IMR-90 (cell line): Measurements from ENCODE around the gene MAGEA6. TPM values are rescaled to one million over a fixed set of nuclear protein-coding genes. Genes with fewer than 3 reads are reported as not detected.

Source experiments
- ATAC-seq: fragments of 200-7000 bp; cut with Tn5 transposase; 2 replicates; pipeline ENCODE4 v1.9.1; 2020; ENCODE audit warnings: low read depth, mild to moderate bottlenecking, moderate library complexity
- BruUV-seq: library from RNA; stranded (reverse); fragments of 400-500 nt; replicated peaks from 2 replicates; lab custom pipeline; 2021; lab: Mats Ljungman, UMichigan
- CTCF ChIA-PET: fragments of 300-600 bp; formaldehyde crosslinking; extraction: SDS; loops from one replicate; lab custom pipeline; 2021; ENCODE audit warnings: antibody characterized with exemption; lab: Yijun Ruan, JAX
- POLR2A ChIA-PET: fragments of 300-600 bp; sonication (Branson Sonifier 250); formaldehyde crosslinking; loops from one replicate; lab custom pipeline; 2022; ENCODE audit warnings: antibody characterized with exemption; ENCODE audit not compliant: unreplicated experiment; lab: Charles Lee
- DNase-seq: peaks from one replicate; pipeline ENCODE4 v3.0.0; 2013
- H2AFZ ChIP-seq: replicated peaks from 2 replicates; pipeline ENCODE3; 2013; ENCODE audit warnings: low read length, mild to moderate bottlenecking; ENCODE audit not compliant: poor library complexity
- H2AK5ac ChIP-seq: 2 replicates; pipeline ENCODE4 v1.6.1; 2013; ENCODE audit warnings: low read depth, low read length, inconsistent platforms
- H2AK9ac ChIP-seq: replicated peaks from 2 replicates; pipeline ENCODE3; 2013; ENCODE audit warnings: mild to moderate bottlenecking, low read depth, low read length, moderate library complexity; ENCODE audit not compliant: poor library complexity
- H2BK120ac ChIP-seq: 2 replicates; pipeline ENCODE4 v1.6.1; 2013; ENCODE audit warnings: low read depth, low read length, inconsistent platforms
- H2BK15ac ChIP-seq: 3 replicates; pipeline ENCODE4 v1.6.1; 2013; ENCODE audit warnings: low read depth, low read length, inconsistent platforms
- H2BK20ac ChIP-seq: 2 replicates; pipeline ENCODE4 v1.6.1; 2013; ENCODE audit warnings: low read depth, mild to moderate bottlenecking, inconsistent platforms, low read length, moderate library complexity
- H2BK5ac ChIP-seq: 2 replicates; pipeline ENCODE4 v1.6.1; 2013; ENCODE audit warnings: mild to moderate bottlenecking, low read depth, low read length, inconsistent platforms; ENCODE audit not compliant: poor library complexity, severe bottlenecking
- H3K14ac ChIP-seq: replicated peaks from 2 replicates; pipeline ENCODE4 v1.6.1; 2013; ENCODE audit warnings: low read depth, low read length, inconsistent platforms
- H3K18ac ChIP-seq: 2 replicates; pipeline ENCODE4 v1.6.1; 2013; ENCODE audit warnings: low read depth, low read length, control low read depth
- H3K23ac ChIP-seq: 2 replicates; pipeline ENCODE4 v1.6.1; 2013; ENCODE audit warnings: low read depth, low read length, inconsistent platforms
- H3K27ac ChIP-seq: 2 replicates; pipeline ENCODE4 v1.5.1; 2013; ENCODE audit warnings: mild to moderate bottlenecking, control low read depth, low read length; ENCODE audit not compliant: insufficient read depth
- H3K27me3 ChIP-seq: 2 replicates; pipeline ENCODE4 v1.6.1; 2013; ENCODE audit warnings: low read length; ENCODE audit not compliant: control insufficient read depth, insufficient read depth
- H3K36me3 ChIP-seq: 2 replicates; pipeline ENCODE4 v1.6.1; 2013; ENCODE audit warnings: low read length, mixed read lengths; ENCODE audit not compliant: control insufficient read depth, insufficient read depth
- H3K4ac ChIP-seq: 2 replicates; pipeline ENCODE4 v1.6.1; 2013; ENCODE audit warnings: low read depth, low read length, inconsistent platforms
- H3K4me1 ChIP-seq: 2 replicates; pipeline ENCODE4 v1.6.1; 2013; ENCODE audit warnings: low read length, mixed read lengths; ENCODE audit not compliant: control insufficient read depth, insufficient read depth
- H3K4me2 ChIP-seq: 2 replicates; pipeline ENCODE4 v1.6.1; 2013; ENCODE audit warnings: low read depth, mild to moderate bottlenecking, control low read depth, low read length, moderate library complexity
- H3K4me3 ChIP-seq: 2 replicates; pipeline ENCODE4 v1.5.1; 2013; ENCODE audit warnings: low read depth, mild to moderate bottlenecking, control low read depth, low read length, moderate library complexity; ENCODE audit not compliant: insufficient read depth
- H3K56ac ChIP-seq: 2 replicates; pipeline ENCODE4 v1.6.1; 2013; ENCODE audit warnings: low read length, inconsistent platforms; ENCODE audit not compliant: insufficient read depth; ENCODE audit errors: extremely low read depth
- H3K79me1 ChIP-seq, 2 experiments: 2 replicates each; pipeline ENCODE4 v1.6.1; 2013; ENCODE audit warnings: low read length in 2 of 2, inconsistent platforms in 1 of 2, low read depth in 1 of 2
- H3K9ac ChIP-seq: 2 replicates; pipeline ENCODE4 v1.6.1; 2013; ENCODE audit warnings: low read depth, low read length, control low read depth
- H3K9me1 ChIP-seq: 2 replicates; pipeline ENCODE4 v1.6.1; 2013; ENCODE audit warnings: low read length, inconsistent platforms; ENCODE audit not compliant: insufficient read depth
- H3K9me3 ChIP-seq: 2 replicates; pipeline ENCODE4 v1.6.1; 2013; ENCODE audit warnings: low read length; ENCODE audit not compliant: control insufficient read depth, insufficient read depth
- H4K20me1 ChIP-seq: 2 replicates; pipeline ENCODE4 v1.6.1; 2013; ENCODE audit warnings: low read length, inconsistent platforms; ENCODE audit not compliant: insufficient read depth
- H4K5ac ChIP-seq: 2 replicates; pipeline ENCODE4 v1.6.1; 2013; ENCODE audit warnings: mild to moderate bottlenecking, low read depth, low read length, control low read depth
- H4K8ac ChIP-seq, 2 experiments: 2 replicates each; pipeline ENCODE4 v1.6.1; 2013; ENCODE audit warnings: low read depth in 2 of 2, low read length in 2 of 2, control low read depth in 1 of 2, inconsistent platforms in 1 of 2
- H4K91ac ChIP-seq: 2 replicates; pipeline ENCODE4 v1.6.1; 2013; ENCODE audit warnings: low read depth, low read length, inconsistent platforms; ENCODE audit not compliant: insufficient read depth
- BHLHE40 ChIP-seq: fragments of 150-350 bp; IDR thresholded peaks from 2 replicates; pipeline ENCODE4 v1.6.1; 2016; ENCODE audit warnings: mild to moderate bottlenecking, low read depth, low read length
- CEBPB ChIP-seq: IDR thresholded peaks from 2 replicates; pipeline ENCODE4 v1.6.1; 2012; ENCODE audit warnings: low read depth, low read length, improper control_type of control experiment
- CHD1 ChIP-seq: IDR thresholded peaks from 2 replicates; pipeline ENCODE4 v1.6.1; 2012; ENCODE audit warnings: low read depth, low read length, improper control_type of control experiment
- ELK1 ChIP-seq: fragments of 150-350 bp; IDR thresholded peaks from 2 replicates; pipeline ENCODE4 v1.6.1; 2016; ENCODE audit warnings: low read depth, mild to moderate bottlenecking, low read length, moderate library complexity, borderline replicate concordance
- FOS ChIP-seq: fragments of 150-350 bp; IDR thresholded peaks from 2 replicates; pipeline ENCODE4 v1.6.1; 2016; ENCODE audit warnings: low read depth, low read length
- MAFK ChIP-seq: IDR thresholded peaks from 2 replicates; pipeline ENCODE4 v1.6.1; 2012; ENCODE audit warnings: low read depth, low read length, improper control_type of control experiment
- MAZ ChIP-seq: IDR thresholded peaks from 2 replicates; pipeline ENCODE4 v1.6.1; 2012; ENCODE audit warnings: low read depth, mild to moderate bottlenecking, low read length, improper control_type of control experiment, moderate library complexity, borderline replicate concordance
- MXI1 ChIP-seq: IDR thresholded peaks from 2 replicates; pipeline ENCODE4 v1.6.1; 2012; ENCODE audit warnings: low read depth, mild to moderate bottlenecking, low read length, moderate library complexity, borderline replicate concordance
- POLR2A ChIP-seq: IDR thresholded peaks from 2 replicates; pipeline ENCODE4 v1.6.1; 2012; ENCODE audit warnings: mild to moderate bottlenecking, low read depth, low read length
- RAD21 ChIP-seq: IDR thresholded peaks from 2 replicates; pipeline ENCODE4 v1.6.1; 2012; ENCODE audit warnings: low read length, improper control_type of control experiment
- RCOR1 ChIP-seq: IDR thresholded peaks from 2 replicates; pipeline ENCODE4 v1.6.1; 2012; ENCODE audit warnings: mild to moderate bottlenecking, low read length, improper control_type of control experiment; ENCODE audit not compliant: insufficient replicate concordance
- RFX5 ChIP-seq: IDR thresholded peaks from 2 replicates; pipeline ENCODE4 v1.8.0; 2012; ENCODE audit warnings: low read depth, mild to moderate bottlenecking, low read length, moderate library complexity
- SMC3 ChIP-seq: fragments of 150-350 bp; IDR thresholded peaks from 2 replicates; pipeline ENCODE4 v1.6.1; 2016; ENCODE audit warnings: low read depth, mild to moderate bottlenecking, antibody characterized with exemption, low read length, moderate library complexity
- WGBS, 2 experiments: methylation state at CpG; one replicate each; pipeline versions ENCODE4 v1.1.5 to v1.1.7; 2013; ENCODE audit warnings: missing lambda C conversion rate in 2 of 2; ENCODE audit not compliant: insufficient read length in 1 of 2; ENCODE audit errors: extremely low coverage in 2 of 2; 5-methylcytosine and 5-hydroxymethylcytosine counted together
- dilution Hi-C: fragments of 300-500 bp; cut with HindIII; formaldehyde crosslinking; loops from one replicate; pipeline ENCODE4 v1.14.3; 2018; ENCODE audit warnings: low sequenced_read_pairs; ENCODE audit not compliant: unreplicated experiment
- in situ Hi-C: fragments of 300-500 bp; cut with MboI; formaldehyde crosslinking; loops from 3 replicates; pipeline ENCODE4 v1.14.3; 2019; ENCODE audit warnings: low sequenced_read_pairs, inconsistent platforms, mixed read lengths
- intact Hi-C: fragments of 100-400 bp; cut with micrococcal nuclease; formaldehyde crosslinking; loops from 2 replicates; pipeline ENCODE4 v1.10.0; 2022
- polyA plus RNA-seq, 3 experiments: library from polyadenylated mRNA; depleted of rRNA; stranded (reverse); fragments of >200 nt; gene quantifications; 2 replicates each; pipeline ENCODE4 v1.2.3, GENCODE V29; 2012; ENCODE audit warnings: low replicate concordance in 1 of 3
- total RNA-seq: library from RNA; depleted of rRNA; stranded (reverse); fragments of >200 nt; gene quantifications from 2 replicates; pipeline ENCODE4 v1.2.3, GENCODE V29; 2012

The MAGEA6 gene
- total and polyA plus RNA-seq, 2 of the 4 experiments (the other 2 are of a cell fraction), result not detected

GRCh38 chrX:152735860-152736511, 33.5 kb downstream of the MAGEA6 start:
- Histone ChIP-seq H3K9ac (no peak overlapping the region), H4K5ac (no peak overlapping the region), H3K4ac (no peak overlapping the region), H3K9me3 (no peaks in the 10 kb centered on the region; the same call in 1 of the 2 replicates), H3K9me1 (no peaks in the 10 kb centered on the region), H2AK9ac (no peak overlapping the region), H3K79me1 (no peaks in the 10 kb centered on the region), H2BK5ac (no peak overlapping the region), H3K4me2 (no peak overlapping the region), H2BK120ac (no peak overlapping the region), H3K36me3 (no peaks in the 10 kb centered on the region), H3K4me3 (no peak overlapping the region), H2AK5ac (no peak overlapping the region), H3K18ac (no peak overlapping the region), H3K23ac (no peak overlapping the region), H4K8ac (no peak overlapping the region), H4K20me1 (no peaks in the 10 kb centered on the region), H2BK15ac (no peak overlapping the region), H2AFZ (no peak overlapping the region), H3K14ac (no peak overlapping the region), H3K27me3 (no peaks in the 10 kb centered on the region), H3K4me1 (no peaks in the 10 kb centered on the region), H2BK20ac (no peak overlapping the region), H3K27ac (no peak overlapping the region), H4K91ac (no peak overlapping the region), H3K56ac (no peak overlapping the region)
- ATAC-seq, result no peak
- intact Hi-C loops (no loop called here), dilution Hi-C loops (no loop called here), in situ Hi-C loops (no loop called here)
- ChIA-PET CTCF (no interaction called here), POLR2A (no interaction called here)
- no TSS peak for BruUV-seq
- DNase-seq, result no peak
- no peak for TF ChIP-seq MXI1
- no peak for TF ChIP-seq MAFK
- TF ChIP-seq RFX5, result no peak
- TF ChIP-seq CEBPB, result no peak
- TF ChIP-seq ELK1, result no peak
- no peak for TF ChIP-seq POLR2A
- no peak for TF ChIP-seq RAD21
- TF ChIP-seq SMC3, result no peak
- no peak for TF ChIP-seq CHD1
- TF ChIP-seq BHLHE40, result no peak
- TF ChIP-seq RCOR1, result no peak
- no peak for TF ChIP-seq MAZ
- TF ChIP-seq FOS, result no peak
- 72% methylated on average over 5 of the region's 12 CpGs; no CpG with 5 or more reads in 1 of the 2 experiments for WGBS, 2 experiments
